ENCODE measurements around the gene B4GAT1.

- no peak for TF ChIP-seq CTCF (IDR thresholded peaks at IDR 0.05; ENCODE audit: extremely low read depth in 1 of 2, insufficient read depth in 1 of 2, low read depth in 1 of 2, low read length in 2 of 2)
- TF ChIP-seq POLR2A (IDR thresholded peaks at IDR 0.05; ENCODE audit: low read depth, low read length), result no peak
- no peak for TF ChIP-seq POLR2AphosphoS5 (IDR thresholded peaks at IDR 0.05; ENCODE audit: insufficient read depth, low read depth, low read length)
- TF ChIP-seq MAX (IDR thresholded peaks at IDR 0.05; ENCODE audit: insufficient read depth, insufficient read length), result no peak
- TF ChIP-seq MYC (IDR thresholded peaks at IDR 0.05; ENCODE audit: low read depth, low read length), result no peak
Measured at GRCh38 chr11:66362481-66363147, 15.2 kb upstream of the B4GAT1 start.
